ENCODE measurements around the gene ANKRD13B.

ANKRD13B gene

GRCh38 chr17:29618272-29619065, 25.5 kb downstream of the ANKRD13B start:
- Mint-ChIP-seq H3K27me3 (ENCODE audit: low read depth) (peaks cover 11% of the 10 kb centered on the region), H3K9me3 (no peaks in the 10 kb centered on the region), H3K4me3 (no peak overlapping the region), H3K36me3 (ENCODE audit: low read depth) (no peaks in the 10 kb centered on the region), H3K27ac (peak overlapping the region; percentile 20), H3K4me1 (ENCODE audit: low read depth) (peaks cover 44% of the 10 kb centered on the region)
- no peak for DNase-seq (ENCODE audit: low spot score)

- Mint-ChIP-seq H3K36me3 (ENCODE audit: low read depth) (no peaks in the 10 kb centered on the region), H3K27ac (no peak overlapping the region), H3K27me3 (ENCODE audit: low read depth) (peaks cover 11% of the 10 kb centered on the region), H3K4me3 (no peak overlapping the region), H3K4me1 (ENCODE audit: low read depth) (peaks cover 44% of the 10 kb centered on the region), H3K9me3 (no peaks in the 10 kb centered on the region)
- DNase-seq (ENCODE audit: low spot score), result no peak
Observed at GRCh38 chr17:29619251-29619650, 26.3 kb downstream of the ANKRD13B start.

- Mint-ChIP-seq H3K4me1 (ENCODE audit: low read depth) (peaks cover 43% of the 10 kb centered on the region), H3K9me3 (no peaks in the 10 kb centered on the region), H3K36me3 (ENCODE audit: low read depth) (peaks cover 2% of the 10 kb centered on the region)
Observed at GRCh38 chr17:29620271-29620670, 27.3 kb downstream of the ANKRD13B start.

GRCh38 chr17:29620779-29621500, 28.0 kb downstream of the ANKRD13B start:
- Mint-ChIP-seq H3K27ac (no peak overlapping the region), H3K27me3 (ENCODE audit: low read depth) (peaks cover 9% of the 10 kb centered on the region), H3K4me1 (ENCODE audit: low read depth) (peaks cover 42% of the 10 kb centered on the region)

More at GRCh38 chr17:29620271-29620670, 27.3 kb downstream of the ANKRD13B start:
- Mint-ChIP-seq H3K4me3 (no peak overlapping the region), H3K27me3 (ENCODE audit: low read depth) (peaks cover 11% of the 10 kb centered on the region), H3K27ac (no peak overlapping the region)
- DNase-seq (ENCODE audit: low spot score), result no peak

GRCh38 chr17:29621751-29622194, 28.8 kb downstream of the ANKRD13B start:
- no peak overlapping the region for H3K27ac Mint-ChIP-seq
- DNase-seq (ENCODE audit: low spot score), result no peak
- H3K4me1 Mint-ChIP-seq (ENCODE audit: low read depth), result peaks cover 37% of the 10 kb centered on the region
- H3K27me3 Mint-ChIP-seq (ENCODE audit: low read depth), result peaks cover 4% of the 10 kb centered on the region
- H3K36me3 Mint-ChIP-seq (ENCODE audit: low read depth), result peaks cover 8% of the 10 kb centered on the region
- peak overlapping the region; percentile 66 for H3K4me3 Mint-ChIP-seq
- no peaks in the 10 kb centered on the region for H3K9me3 Mint-ChIP-seq

More at GRCh38 chr17:29620779-29621500, 28.0 kb downstream of the ANKRD13B start:
- peaks cover 7% of the 10 kb centered on the region for H3K36me3 Mint-ChIP-seq (ENCODE audit: low read depth)
- DNase-seq (ENCODE audit: low spot score), result no peak
- peak overlapping the region; percentile 11 for H3K4me3 Mint-ChIP-seq
- no peaks in the 10 kb centered on the region for H3K9me3 Mint-ChIP-seq

- peaks cover 8% of the 10 kb centered on the region for H3K36me3 Mint-ChIP-seq (ENCODE audit: low read depth)
- H3K4me1 Mint-ChIP-seq (ENCODE audit: low read depth), result peaks cover 32% of the 10 kb centered on the region
Observed at GRCh38 chr17:29622337-29623282, 29.7 kb downstream of the ANKRD13B start, which contains the start of gene CORO6. Gene CORO6, minus strand, starts transcription at chr17:29622912. Its CDS starts 1,491 bp downstream, at chr17:29621421.

GRCh38 chr17:29623283-29623647, 30.3 kb downstream of the ANKRD13B start:
- Mint-ChIP-seq H3K9me3 (no peaks in the 10 kb centered on the region), H3K4me3 (peak overlapping the region; percentile 78), H3K4me1 (ENCODE audit: low read depth) (peaks cover 32% of the 10 kb centered on the region), H3K36me3 (ENCODE audit: low read depth) (peaks cover 12% of the 10 kb centered on the region), H3K27me3 (ENCODE audit: low read depth) (peaks cover 1% of the 10 kb centered on the region), H3K27ac (no peak overlapping the region)
- DNase-seq (ENCODE audit: low spot score), result no peak

More at GRCh38 chr17:29622337-29623282, 29.7 kb downstream of the ANKRD13B start, which contains the start of gene CORO6:
- Mint-ChIP-seq H3K4me3 (peak within 1 kb of the TSS; percentile 78), H3K27me3 (ENCODE audit: low read depth) (peaks cover 1% of the 10 kb centered on the region), H3K27ac (no peak within 1 kb of the TSS), H3K9me3 (no peaks in the 10 kb centered on the region)
- DNase-seq (ENCODE audit: low spot score), result peak; percentile 54

GRCh38 chr17:29624586-29624985, 31.7 kb downstream of the ANKRD13B start:
- Mint-ChIP-seq H3K9me3 (no peaks in the 10 kb centered on the region), H3K4me1 (ENCODE audit: low read depth) (peaks cover 36% of the 10 kb centered on the region), H3K4me3 (no peak overlapping the region), H3K27me3 (ENCODE audit: low read depth) (peaks cover 1% of the 10 kb centered on the region), H3K27ac (no peak overlapping the region), H3K36me3 (ENCODE audit: low read depth) (peaks cover 14% of the 10 kb centered on the region)
- DNase-seq (ENCODE audit: low spot score), result no peak

GRCh38 chr17:29625037-29625750, 32.3 kb downstream of the ANKRD13B start:
- Mint-ChIP-seq H3K4me3 (no peak overlapping the region), H3K4me1 (ENCODE audit: low read depth) (peaks cover 41% of the 10 kb centered on the region), H3K36me3 (ENCODE audit: low read depth) (peaks cover 20% of the 10 kb centered on the region), H3K27me3 (ENCODE audit: low read depth) (peaks cover 1% of the 10 kb centered on the region), H3K9me3 (no peaks in the 10 kb centered on the region), H3K27ac (no peak overlapping the region)
- DNase-seq (ENCODE audit: low spot score), result no peak

- Mint-ChIP-seq H3K9me3 (no peaks in the 10 kb centered on the region), H3K4me3 (no peak overlapping the region), H3K36me3 (ENCODE audit: low read depth) (peaks cover 36% of the 10 kb centered on the region), H3K27ac (no peak overlapping the region), H3K4me1 (ENCODE audit: low read depth) (peaks cover 35% of the 10 kb centered on the region), H3K27me3 (ENCODE audit: low read depth) (no peaks in the 10 kb centered on the region)
- no peak for DNase-seq (ENCODE audit: low spot score)
Observed at GRCh38 chr17:29627951-29628350, 35.0 kb downstream of the ANKRD13B start.

- DNase-seq (ENCODE audit: low spot score), result no peak
- Mint-ChIP-seq H3K4me3 (no peak overlapping the region), H3K27me3 (ENCODE audit: low read depth) (no peaks in the 10 kb centered on the region), H3K4me1 (ENCODE audit: low read depth) (peaks cover 31% of the 10 kb centered on the region), H3K9me3 (no peaks in the 10 kb centered on the region), H3K36me3 (ENCODE audit: low read depth) (peaks cover 40% of the 10 kb centered on the region), H3K27ac (no peak overlapping the region)
Observed at GRCh38 chr17:29628644-29629043, 35.7 kb downstream of the ANKRD13B start.

- peak overlapping the region; percentile 5 for H3K27ac Mint-ChIP-seq
- peaks cover 23% of the 10 kb centered on the region for H3K4me1 Mint-ChIP-seq (ENCODE audit: low read depth)
- DNase-seq (ENCODE audit: low spot score), result no peak
- peaks cover 43% of the 10 kb centered on the region for H3K36me3 Mint-ChIP-seq (ENCODE audit: low read depth)
- H3K4me3 Mint-ChIP-seq, result no peak overlapping the region
- no peaks in the 10 kb centered on the region for H3K9me3 Mint-ChIP-seq
- H3K27me3 Mint-ChIP-seq (ENCODE audit: low read depth), result no peaks in the 10 kb centered on the region
Observed at GRCh38 chr17:29629839-29630238, 36.9 kb downstream of the ANKRD13B start.

Data from T-helper 2 cell treated with Interferon-gamma antibody and Interleukin-4, amounts not matched to agents 5 μg/mL and 100 μg/mL, for 36 hours (primary cell).